B cell (primary cell): ENCODE results near the gene ATP11C. TPM values are rescaled to one million over a fixed set of nuclear protein-coding genes. Genes with fewer than 3 reads are reported as not detected.

Experiments
- ATAC-seq: fragments of 200-7000 bp; cut with Tn5 transposase; one replicate; pipeline ENCODE4 v1.10.0; 2021; ENCODE audit warnings: low read depth, mild to moderate bottlenecking, moderate number of reproducible peaks, moderate library complexity
- CTCF ChIA-PET: fragments of 350-600 bp; sonication (Branson Sonifier 250); formaldehyde crosslinking; loops from one replicate; lab custom pipeline; 2021; ENCODE audit warnings: antibody characterized with exemption, inconsistent platforms; lab: Charles Lee
- POLR2A ChIA-PET: fragments of 350-600 bp; sonication (Branson Sonifier 250); formaldehyde crosslinking; loops from one replicate; lab custom pipeline; 2021; ENCODE audit warnings: antibody characterized with exemption; lab: Charles Lee
- DNase-seq: peaks from one replicate; pipeline ENCODE4 v3.0.0; 2013
- H2AFZ ChIP-seq: 2 replicates; pipeline ENCODE4 v1.6.1; 2012; ENCODE audit warnings: mild to moderate bottlenecking, low read depth, low read length; ENCODE audit not compliant: insufficient read depth, poor library complexity, severe bottlenecking
- H3K27ac ChIP-seq, 2 donors: 1 replicate in 1 of 2; 2 replicates in 1 of 2; pipeline ENCODE4 v1.5.1; 2012 to 2013; ENCODE audit warnings: low read length in 2 of 2, mild to moderate bottlenecking in 2 of 2, moderate library complexity in 1 of 2
- H3K27me3 ChIP-seq, 4 experiments: fragments of 200-600 bp in 1 of 4; sonication (generic) in 1 of 4; replicated peaks in 1 of 4; 1 replicate in 2 of 4; 2 replicates in 2 of 4; pipeline versions ENCODE4 v1.6.1 to v1.7.0; 2013 to 2016; ENCODE audit warnings: low read length in 3 of 4, mild to moderate bottlenecking in 2 of 4, mixed read lengths in 1 of 4, moderate library complexity in 1 of 4; ENCODE audit not compliant: insufficient read depth in 4 of 4, control insufficient read depth in 3 of 4; ENCODE audit errors: control extremely low read depth in 1 of 4
- H3K36me3 ChIP-seq, 2 experiments: replicated peaks in 1 of 2; 1 replicate in 1 of 2; 2 replicates in 1 of 2; pipeline versions ENCODE4 v1.6.1 to v1.7.1; 2013; ENCODE audit warnings: low read length in 1 of 2; ENCODE audit not compliant: insufficient read depth in 2 of 2, control insufficient read depth in 1 of 2; ENCODE audit errors: control extremely low read depth in 1 of 2, extremely low read depth in 1 of 2
- H3K4me1 ChIP-seq, 2 donors: fragments of 200-600 bp in 1 of 2; sonication (generic) in 1 of 2; 1 replicate in 1 of 2; 2 replicates in 1 of 2; pipeline versions ENCODE4 v1.5.1 to v1.6.1; 2013 to 2017; ENCODE audit warnings: low read length in 2 of 2; ENCODE audit not compliant: control insufficient read depth in 2 of 2, insufficient read depth in 2 of 2
- H3K4me2 ChIP-seq: replicated peaks from 2 replicates; pipeline ENCODE3; 2012; ENCODE audit warnings: mild to moderate bottlenecking, low read depth, low read length; ENCODE audit not compliant: poor library complexity, severe bottlenecking
- H3K4me3 ChIP-seq, 5 experiments: fragments of 200-600 bp in 1 of 5; sonication (generic) in 1 of 5; 1 replicate in 3 of 5; 2 replicates in 2 of 5; pipeline versions ENCODE4 v1.5.1 to v1.7.0; 2011 to 2016; ENCODE audit warnings: low read length in 4 of 5, mild to moderate bottlenecking in 4 of 5, low read depth in 2 of 5, control low read depth in 1 of 5, moderate library complexity in 1 of 5; ENCODE audit not compliant: insufficient read depth in 1 of 5; ENCODE audit errors: control extremely low read depth in 1 of 5, extremely low read depth in 1 of 5
- H3K79me2 ChIP-seq: fragments of 200-600 bp; sonication (generic); one replicate; pipeline ENCODE4 v1.6.0; 2016; ENCODE audit warnings: low read length; ENCODE audit not compliant: control insufficient read depth, insufficient read depth
- H3K9ac ChIP-seq: fragments of 200-600 bp; sonication (generic); 2 replicates; pipeline ENCODE4 v1.6.1; 2017; ENCODE audit warnings: mild to moderate bottlenecking, low read length, moderate library complexity
- H3K9me3 ChIP-seq, 3 donors: one replicate each; pipeline versions ENCODE4 v1.6.1 to v1.7.1; 2013; ENCODE audit warnings: low read length in 2 of 3; ENCODE audit not compliant: control insufficient read depth in 2 of 3, insufficient read depth in 1 of 3; ENCODE audit errors: control extremely low read depth in 1 of 3
- H4K20me1 ChIP-seq: 2 replicates; pipeline ENCODE4 v1.6.0; 2012; ENCODE audit warnings: mild to moderate bottlenecking, low read length; ENCODE audit not compliant: insufficient read depth, control insufficient read depth, poor library complexity, severe bottlenecking
- H3K27ac Mint-ChIP-seq: one replicate; pipeline ENCODE4 v1.8.0; 2021; ENCODE audit warnings: mixed read lengths
- H3K27me3 Mint-ChIP-seq: one replicate; pipeline ENCODE4 v1.8.0; 2021; ENCODE audit warnings: mixed read lengths
- H3K4me1 Mint-ChIP-seq: one replicate; pipeline ENCODE4 v1.8.0; 2021; ENCODE audit warnings: mixed read lengths
- H3K4me3 Mint-ChIP-seq: one replicate; pipeline ENCODE4 v1.8.0; 2021; ENCODE audit warnings: mixed read lengths
- H3K9me3 Mint-ChIP-seq: one replicate; pipeline ENCODE4 v1.8.0; 2022; ENCODE audit warnings: mixed read lengths; ENCODE audit not compliant: insufficient read depth
- CTCF ChIP-seq: fragments of 200-600 bp; IDR thresholded peaks from one replicate; pipeline ENCODE4 v1.8.0; 2022; ENCODE audit warnings: antibody characterized with exemption, mild to moderate bottlenecking
- EZH2 ChIP-seq: IDR thresholded peaks from 2 replicates; pipeline ENCODE4 v1.6.1; 2012; ENCODE audit warnings: borderline replicate concordance, low read depth, mild to moderate bottlenecking, moderate library complexity, low read length; ENCODE audit not compliant: insufficient read depth, poor library complexity, severe bottlenecking
- WGBS: methylation state at CpG from one replicate; pipeline ENCODE4 v1.1.5; 2013; ENCODE audit warnings: missing lambda C conversion rate; ENCODE audit not compliant: insufficient coverage; 5-methylcytosine and 5-hydroxymethylcytosine counted together
- intact Hi-C: fragments of 100-400 bp; cut with micrococcal nuclease; formaldehyde crosslinking; loops from one replicate; pipeline ENCODE4 v1.10.0; 2022
- polyA plus RNA-seq: library from polyadenylated mRNA; depleted of rRNA; stranded (reverse); fragments of >200 nt; gene quantifications from 2 replicates; pipeline ENCODE4 v1.2.3, GENCODE V29; 2012
- total RNA-seq, 2 donors: library from RNA; stranded (reverse); fragments of 120-200 nt in 1 of 2; gene quantifications; 1 replicate in 1 of 2; 2 replicates in 1 of 2; pipeline versions ENCODE4 v1.2.3 to v1.2.4, GENCODE V29; 2013 to 2022

ATP11C gene
- total and polyA plus RNA-seq, 2 donors (not counting 1 experiment from before 2014, with no cell fraction given) = 8.5 to 29.2 TPM

- intact Hi-C loops = no loop called here
- CTCF ChIA-PET = no interaction called here
- Histone ChIP-seq H3K4me2 (no peak overlapping the region), H3K4me3 (no peak overlapping the region), H3K27ac (no peak overlapping the region), H3K36me3 (peaks cover 2 to 16% of the 10 kb centered on the region in 2 experiments), H2AFZ (no peak overlapping the region), H3K4me1 (no peaks in the 10 kb centered on the region), H3K27me3 (no peaks in the 10 kb centered on the region), H4K20me1 (no peaks in the 10 kb centered on the region), H3K79me2 (no peaks in the 10 kb centered on the region), H3K9me3 (no peaks in the 10 kb centered on the region), H3K9ac (no peak overlapping the region)
- no peaks in the 10 kb centered on the region for H3K27me3 Mint-ChIP-seq
- TF ChIP-seq EZH2 (no peak), CTCF (no peak)
- DNase-seq (no peak), ATAC-seq (no peak)
- H3K9me3 Mint-ChIP-seq = no peaks in the 10 kb centered on the region
- no peak overlapping the region for H3K27ac Mint-ChIP-seq
- no peaks in the 10 kb centered on the region for H3K4me1 Mint-ChIP-seq
- POLR2A ChIA-PET = no interaction called here
- no peak overlapping the region for H3K4me3 Mint-ChIP-seq
- WGBS = no CpG with 5 or more reads among the region's 1 CpG
Observed at GRCh38 chrX:139736151-139736550, 196.7 kb downstream of the ATP11C start.

GRCh38 chrX:139734996-139735395 is 197.9 kb downstream of the ATP11C start:
- Histone ChIP-seq H3K9me3 (no peaks in the 10 kb centered on the region), H2AFZ (no peak overlapping the region), H3K36me3 (peaks cover 2 to 13% of the 10 kb centered on the region in 2 experiments), H3K79me2 (no peaks in the 10 kb centered on the region), H3K27ac (no peak overlapping the region), H4K20me1 (no peaks in the 10 kb centered on the region), H3K4me1 (no peaks in the 10 kb centered on the region), H3K9ac (no peak overlapping the region), H3K4me3 (no peak overlapping the region), H3K27me3 (no peaks in the 10 kb centered on the region), H3K4me2 (no peak overlapping the region)
- H3K27me3 Mint-ChIP-seq = no peaks in the 10 kb centered on the region
- DNase-seq (no peak), ATAC-seq (no peak)
- H3K4me3 Mint-ChIP-seq = no peak overlapping the region
- ChIA-PET CTCF (no interaction called here), POLR2A (no interaction called here)
- H3K9me3 Mint-ChIP-seq = no peaks in the 10 kb centered on the region
- H3K4me1 Mint-ChIP-seq = no peaks in the 10 kb centered on the region
- intact Hi-C loops = no loop called here
- WGBS = no CpG with 5 or more reads among the region's 1 CpG
- TF ChIP-seq CTCF = no peak
- TF ChIP-seq EZH2 = no peak
- H3K27ac Mint-ChIP-seq = no peak overlapping the region
